SH-SY5Y (cell line): Measurements from ENCODE around the gene LCT.

Experiments
- GATA2 ChIP-seq: IDR thresholded peaks from 2 replicates; pipeline ENCODE4 v1.6.1; 2011; ENCODE audit warnings: mild to moderate bottlenecking, low read depth, low read length
- GATA3 ChIP-seq: IDR thresholded peaks from 2 replicates; pipeline ENCODE4 v1.6.1; 2011; ENCODE audit warnings: low read depth, mild to moderate bottlenecking, low read length, moderate library complexity

DNA sequence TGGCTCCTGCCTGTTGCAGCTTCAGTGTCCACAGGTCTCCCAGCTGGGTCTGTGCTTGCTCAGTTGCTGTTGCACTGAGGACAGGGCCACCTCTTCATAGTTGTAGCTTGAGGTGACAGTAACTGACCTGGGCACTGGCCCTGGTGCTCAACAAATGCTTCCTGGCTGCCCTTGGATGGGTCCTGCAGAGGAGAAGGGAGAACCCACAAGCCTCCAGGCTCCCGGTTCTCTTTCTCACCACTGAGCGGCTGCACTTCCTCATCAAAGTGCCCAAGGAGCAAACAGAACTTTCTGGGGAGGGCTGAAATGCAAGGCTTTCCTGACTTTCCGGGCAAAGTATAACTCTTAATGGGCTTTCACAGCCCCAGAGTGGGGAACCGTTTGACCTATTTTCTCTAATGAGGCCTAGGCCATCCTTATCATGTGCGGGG, 38.7 kb downstream of the LCT start:
- TF ChIP-seq GATA2, result no peak
- no peak for TF ChIP-seq GATA3
